Bronchial epithelial cell (primary cell): Measurements from ENCODE around the gene CEACAM5. TPM values are rescaled to one million over a fixed set of nuclear protein-coding genes. Genes with fewer than 3 reads are reported as not detected.

Source experiments
- DNase-seq: peaks from one replicate; pipeline ENCODE4 v3.0.0-alpha.2; 2010; ENCODE audit warnings: low read depth
- FAIRE-seq: peaks from 2 replicates; lab custom pipeline; 2011; peaks lifted over from hg19 to GRCh38; lab: Jason Lieb, UNC
- H3K27me3 ChIP-seq: 2 replicates; pipeline ENCODE4 v1.5.1; 2011; ENCODE audit warnings: low read length; ENCODE audit not compliant: control insufficient read depth, insufficient read depth
- H3K36me3 ChIP-seq: 2 replicates; pipeline ENCODE4 v1.5.1; 2011; ENCODE audit warnings: low read length; ENCODE audit not compliant: control insufficient read depth, insufficient read depth
- H3K4me3 ChIP-seq: 2 replicates; pipeline ENCODE4 v1.5.1; 2011; ENCODE audit warnings: mild to moderate bottlenecking, low read depth, low read length, control low read depth
- total RNA-seq: library from RNA; depleted of rRNA; stranded (reverse); fragments of >200 nt; gene quantifications from 2 replicates; pipeline ENCODE4 v1.2.1, GENCODE V29; 2014
- TF ChIP-seq, protein P1 (sequence below): IDR thresholded peaks from 2 replicates; pipeline ENCODE4 v1.5.1; 2011; ENCODE audit warnings: mild to moderate bottlenecking, moderate library complexity, low read length, control low read depth, inconsistent platforms; ENCODE audit not compliant: insufficient read depth, severe bottlenecking

The CEACAM5 gene
- total RNA-seq, 1 donor from 2014 or later = 11.6 TPM

DNA sequence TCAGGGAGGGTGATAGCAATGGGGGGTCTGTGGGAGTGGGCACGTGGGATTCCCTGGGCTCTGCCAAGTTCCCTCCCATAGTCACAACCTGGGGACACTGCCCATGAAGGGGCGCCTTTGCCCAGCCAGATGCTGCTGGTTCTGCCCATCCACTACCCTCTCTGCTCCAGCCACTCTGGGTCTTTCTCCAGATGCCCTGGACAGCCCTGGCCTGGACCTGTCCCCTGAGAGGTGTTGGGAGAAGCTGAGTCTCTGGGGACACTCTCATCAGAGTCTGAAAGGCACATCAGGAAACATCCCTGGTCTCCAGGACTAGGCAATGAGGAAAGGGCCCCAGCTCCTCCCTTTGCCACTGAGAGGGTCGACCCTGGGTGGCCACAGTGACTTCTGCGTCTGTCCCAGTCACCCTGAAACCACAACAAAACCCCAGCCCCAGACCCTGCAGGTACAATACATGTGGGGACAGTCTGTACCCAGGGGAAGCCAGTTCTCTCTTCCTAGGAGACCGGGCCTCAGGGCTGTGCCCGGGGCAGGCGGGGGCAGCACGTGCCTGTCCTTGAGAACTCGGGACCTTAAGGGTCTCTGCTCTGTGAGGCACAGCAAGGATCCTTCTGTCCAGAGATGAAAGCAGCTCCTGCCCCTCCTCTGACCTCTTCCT is 11.1 kb upstream of the CEACAM5 start:
- TF ChIP-seq, protein P1, sequence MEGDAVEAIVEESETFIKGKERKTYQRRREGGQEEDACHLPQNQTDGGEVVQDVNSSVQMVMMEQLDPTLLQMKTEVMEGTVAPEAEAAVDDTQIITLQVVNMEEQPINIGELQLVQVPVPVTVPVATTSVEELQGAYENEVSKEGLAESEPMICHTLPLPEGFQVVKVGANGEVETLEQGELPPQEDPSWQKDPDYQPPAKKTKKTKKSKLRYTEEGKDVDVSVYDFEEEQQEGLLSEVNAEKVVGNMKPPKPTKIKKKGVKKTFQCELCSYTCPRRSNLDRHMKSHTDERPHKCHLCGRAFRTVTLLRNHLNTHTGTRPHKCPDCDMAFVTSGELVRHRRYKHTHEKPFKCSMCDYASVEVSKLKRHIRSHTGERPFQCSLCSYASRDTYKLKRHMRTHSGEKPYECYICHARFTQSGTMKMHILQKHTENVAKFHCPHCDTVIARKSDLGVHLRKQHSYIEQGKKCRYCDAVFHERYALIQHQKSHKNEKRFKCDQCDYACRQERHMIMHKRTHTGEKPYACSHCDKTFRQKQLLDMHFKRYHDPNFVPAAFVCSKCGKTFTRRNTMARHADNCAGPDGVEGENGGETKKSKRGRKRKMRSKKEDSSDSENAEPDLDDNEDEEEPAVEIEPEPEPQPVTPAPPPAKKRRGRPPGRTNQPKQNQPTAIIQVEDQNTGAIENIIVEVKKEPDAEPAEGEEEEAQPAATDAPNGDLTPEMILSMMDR = no peak
- H3K27me3 ChIP-seq = no peaks in the 10 kb centered on the region
- no peaks in the 10 kb centered on the region for H3K36me3 ChIP-seq
- no peak overlapping the region for H3K4me3 ChIP-seq
- no peak for FAIRE-seq
- DNase-seq = no peak

DNA sequence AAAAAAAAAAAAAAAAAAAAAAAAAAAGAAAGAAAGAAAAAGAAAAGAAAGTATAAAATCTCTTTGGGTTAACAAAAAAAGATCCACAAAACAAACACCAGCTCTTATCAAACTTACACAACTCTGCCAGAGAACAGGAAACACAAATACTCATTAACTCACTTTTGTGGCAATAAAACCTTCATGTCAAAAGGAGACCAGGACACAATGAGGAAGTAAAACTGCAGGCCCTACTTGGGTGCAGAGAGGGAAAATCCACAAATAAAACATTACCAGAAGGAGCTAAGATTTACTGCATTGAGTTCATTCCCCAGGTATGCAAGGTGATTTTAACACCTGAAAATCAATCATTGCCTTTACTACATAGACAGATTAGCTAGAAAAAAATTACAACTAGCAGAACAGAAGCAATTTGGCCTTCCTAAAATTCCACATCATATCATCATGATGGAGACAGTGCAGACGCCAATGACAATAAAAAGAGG is 9.6 kb upstream of the CEACAM5 start:
- no peaks in the 10 kb centered on the region for H3K27me3 ChIP-seq
- no peaks in the 10 kb centered on the region for H3K36me3 ChIP-seq
- TF ChIP-seq, protein P1 = no peak
- FAIRE-seq (no peak), DNase-seq (no peak)
- no peak overlapping the region for H3K4me3 ChIP-seq

DNA sequence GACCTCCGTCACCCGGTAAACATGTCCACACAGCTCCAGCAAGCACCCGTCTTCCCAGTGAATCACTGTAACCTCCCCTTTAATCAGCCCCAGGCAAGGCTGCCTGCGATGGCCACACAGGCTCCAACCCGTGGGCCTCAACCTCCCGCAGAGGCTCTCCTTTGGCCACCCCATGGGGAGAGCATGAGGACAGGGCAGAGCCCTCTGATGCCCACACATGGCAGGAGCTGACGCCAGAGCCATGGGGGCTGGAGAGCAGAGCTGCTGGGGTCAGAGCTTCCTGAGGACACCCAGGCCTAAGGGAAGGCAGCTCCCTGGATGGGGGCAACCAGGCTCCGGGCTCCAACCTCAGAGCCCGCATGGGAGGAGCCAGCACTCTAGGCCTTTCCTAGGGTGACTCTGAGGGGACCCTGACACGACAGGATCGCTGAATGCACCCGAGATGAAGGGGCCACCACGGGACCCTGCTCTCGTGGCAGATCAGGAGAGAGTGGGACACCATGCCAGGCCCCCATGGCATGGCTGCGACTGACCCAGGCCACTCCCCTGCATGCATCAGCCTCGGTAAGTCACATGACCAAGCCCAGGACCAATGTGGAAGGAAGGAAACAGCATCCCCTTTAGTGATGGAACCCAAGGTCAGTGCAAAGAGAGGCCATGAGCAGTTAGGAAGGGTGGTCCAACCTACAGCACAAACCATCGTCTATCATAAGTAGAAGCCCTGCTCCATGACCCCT is 9.0 kb upstream of the CEACAM5 start:
- H3K27me3 ChIP-seq = no peaks in the 10 kb centered on the region
- FAIRE-seq = peak; percentile 82
- no peak overlapping the region for H3K4me3 ChIP-seq
- TF ChIP-seq, protein P1 = no peak
- DNase-seq = peak; percentile 51
- H3K36me3 ChIP-seq = no peaks in the 10 kb centered on the region

DNA sequence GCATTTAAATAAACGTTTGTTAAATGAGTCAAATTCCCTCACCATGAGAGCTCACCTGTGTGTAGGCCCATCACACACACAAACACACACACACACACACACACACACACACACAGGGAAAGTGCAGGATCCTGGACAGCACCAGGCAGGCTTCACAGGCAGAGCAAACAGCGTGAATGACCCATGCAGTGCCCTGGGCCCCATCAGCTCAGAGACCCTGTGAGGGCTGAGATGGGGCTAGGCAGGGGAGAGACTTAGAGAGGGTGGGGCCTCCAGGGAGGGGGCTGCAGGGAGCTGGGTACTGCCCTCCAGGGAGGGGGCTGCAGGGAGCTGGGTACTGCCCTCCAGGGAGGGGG is 8.5 kb upstream of the CEACAM5 start:
- no peaks in the 10 kb centered on the region for H3K27me3 ChIP-seq

DNA sequence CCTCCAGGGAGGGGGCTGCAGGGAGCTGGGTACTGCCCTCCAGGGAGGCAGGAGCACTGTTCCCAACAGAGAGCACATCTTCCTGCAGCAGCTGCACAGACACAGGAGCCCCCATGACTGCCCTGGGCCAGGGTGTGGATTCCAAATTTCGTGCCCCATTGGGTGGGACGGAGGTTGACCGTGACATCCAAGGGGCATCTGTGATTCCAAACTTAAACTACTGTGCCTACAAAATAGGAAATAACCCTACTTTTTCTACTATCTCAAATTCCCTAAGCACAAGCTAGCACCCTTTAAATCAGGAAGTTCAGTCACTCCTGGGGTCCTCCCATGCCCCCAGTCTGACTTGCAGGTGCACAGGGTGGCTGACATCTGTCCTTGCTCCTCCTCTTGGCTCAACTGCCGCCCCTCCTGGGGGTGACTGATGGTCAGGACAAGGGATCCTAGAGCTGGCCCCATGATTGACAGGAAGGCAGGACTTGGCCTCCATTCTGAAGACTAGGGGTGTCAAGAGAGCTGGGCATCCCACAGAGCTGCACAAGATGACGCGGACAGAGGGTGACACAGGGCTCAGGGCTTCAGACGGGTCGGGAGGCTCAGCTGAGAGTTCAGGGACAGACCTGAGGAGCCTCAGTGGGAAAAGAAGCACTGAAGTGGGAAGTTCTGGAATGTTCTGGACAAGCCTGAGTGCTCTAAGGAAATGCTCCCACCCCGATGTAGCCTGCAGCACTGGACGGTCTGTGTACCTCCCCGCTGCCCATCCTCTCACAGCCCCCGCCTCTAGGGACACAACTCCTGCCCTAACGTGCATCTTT is 7.8 kb upstream of the CEACAM5 start:
- FAIRE-seq (no peak), DNase-seq (no peak)
- no peaks in the 10 kb centered on the region for H3K36me3 ChIP-seq

More for the DNA sequence above, 8.5 kb upstream of the CEACAM5 start:
- no peak for FAIRE-seq
- TF ChIP-seq, protein P1 = no peak
- Histone ChIP-seq H3K36me3 (no peaks in the 10 kb centered on the region), H3K4me3 (no peak overlapping the region)
- no peak for DNase-seq

More for the DNA sequence above, 7.8 kb upstream of the CEACAM5 start:
- Histone ChIP-seq H3K27me3 (no peaks in the 10 kb centered on the region), H3K4me3 (no peak overlapping the region)
- TF ChIP-seq, protein P1 = no peak
